Duodenal mucosa (tissue), 2 donors: Measurements from ENCODE around the gene ACACB.

Experiments used
- H3K27ac ChIP-seq: one replicate; pipeline ENCODE4 v1.7.0; 2013; ENCODE audit warnings: low read depth, low read length
- H3K27me3 ChIP-seq, 2 donors: one replicate each; pipeline ENCODE4 v1.7.0; 2013; ENCODE audit warnings: low read length in 2 of 2, control low read depth in 1 of 2; ENCODE audit not compliant: insufficient read depth in 2 of 2, control insufficient read depth in 1 of 2
- H3K36me3 ChIP-seq, 2 donors: one replicate each; pipeline ENCODE4 v1.7.0; 2013; ENCODE audit warnings: low read length in 2 of 2, control low read depth in 1 of 2; ENCODE audit not compliant: insufficient read depth in 2 of 2, control insufficient read depth in 1 of 2
- H3K4me1 ChIP-seq, 2 donors: one replicate each; pipeline ENCODE4 v1.7.0; 2013; ENCODE audit warnings: low read length in 2 of 2, control low read depth in 1 of 2; ENCODE audit not compliant: insufficient read depth in 2 of 2, control insufficient read depth in 1 of 2
- H3K4me3 ChIP-seq, 2 donors: one replicate each; pipeline ENCODE4 v1.7.0; 2013; ENCODE audit warnings: low read length in 2 of 2, low read depth in 1 of 2
- H3K9ac ChIP-seq, 2 donors: one replicate each; pipeline ENCODE4 v1.7.0; 2013; ENCODE audit warnings: low read length in 2 of 2, low read depth in 1 of 2
- H3K9me3 ChIP-seq, 2 donors: one replicate each; pipeline ENCODE4 v1.7.0; 2013; ENCODE audit warnings: low read length in 2 of 2, control low read depth in 1 of 2; ENCODE audit not compliant: control insufficient read depth in 1 of 2

The ACACB gene

DNA sequence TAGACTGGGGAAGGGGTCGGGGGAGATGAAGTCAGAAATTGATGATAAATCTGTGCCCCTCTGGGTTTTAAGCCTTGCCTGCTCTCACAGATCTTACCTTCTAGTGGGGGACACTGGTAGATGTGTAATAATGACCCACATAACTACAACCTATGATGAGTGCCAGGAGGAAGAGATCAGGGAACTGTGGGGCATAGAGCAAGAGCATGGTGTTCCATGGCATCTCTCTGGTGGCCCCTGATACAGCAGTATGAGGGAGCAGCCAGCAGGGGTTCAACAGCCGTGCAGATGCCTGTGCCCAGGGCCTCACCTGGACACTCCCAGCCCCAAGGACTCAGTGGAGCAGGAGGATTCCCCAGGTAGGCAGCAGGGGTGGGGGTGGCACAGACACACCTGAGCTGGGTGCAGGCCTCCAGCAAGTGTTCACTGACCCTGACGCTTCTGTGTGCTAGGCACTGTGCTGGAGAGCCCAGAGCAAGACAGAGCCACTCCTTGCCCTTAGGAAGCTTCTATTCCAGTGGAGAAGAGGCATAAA lies 5.0 kb downstream of the ACACB start:
- H3K4me3 ChIP-seq, result no peak overlapping the region
- peaks cover 27 to 35% of the 10 kb centered on the region in 2 donors for H3K4me1 ChIP-seq
- no peak overlapping the region for H3K27ac ChIP-seq
- H3K9me3 ChIP-seq, result no peaks in the 10 kb centered on the region
- no peaks in the 10 kb centered on the region for H3K27me3 ChIP-seq
- H3K36me3 ChIP-seq, result peaks cover 0 to 14% of the 10 kb centered on the region in 2 donors
- H3K9ac ChIP-seq, result no peak overlapping the region

GRCh38 chr12:109124878-109125648 lies 8.7 kb downstream of the ACACB start:
- H3K9ac ChIP-seq, result no peak overlapping the region
- peaks cover 6 to 11% of the 10 kb centered on the region in 2 donors for H3K4me1 ChIP-seq
- H3K9me3 ChIP-seq, result no peaks in the 10 kb centered on the region
- no peak overlapping the region for H3K27ac ChIP-seq
- H3K36me3 ChIP-seq, result peaks cover 0 to 18% of the 10 kb centered on the region in 2 donors
- no peak overlapping the region for H3K4me3 ChIP-seq
- H3K27me3 ChIP-seq, result no peaks in the 10 kb centered on the region

DNA sequence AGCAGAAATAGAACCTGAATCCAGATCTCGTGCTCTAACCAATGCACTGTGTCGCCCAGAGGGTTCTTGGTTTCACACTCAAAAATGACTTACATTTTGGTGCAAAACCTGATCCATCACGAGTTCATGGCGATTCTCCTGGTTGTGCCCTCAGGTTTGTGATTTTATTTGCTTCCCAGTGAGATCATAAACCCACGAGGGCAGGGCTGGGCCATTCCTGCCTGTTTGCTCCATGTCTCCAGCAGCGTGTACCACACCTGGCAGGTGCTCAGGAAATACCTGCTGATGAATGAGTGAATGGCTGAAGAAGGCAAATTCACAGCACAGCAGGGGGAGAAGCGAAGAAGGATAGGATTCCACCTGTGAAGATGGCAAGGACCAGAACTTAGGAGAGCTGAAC lies 9.4 kb downstream of the ACACB start:
- H3K27ac ChIP-seq, result no peak overlapping the region
- no peaks in the 10 kb centered on the region for H3K27me3 ChIP-seq
- peaks cover 0 to 24% of the 10 kb centered on the region in 2 donors for H3K36me3 ChIP-seq
- H3K9ac ChIP-seq, result no peak overlapping the region
- H3K4me1 ChIP-seq, result peaks cover 0 to 5% of the 10 kb centered on the region in 2 donors
- no peaks in the 10 kb centered on the region for H3K9me3 ChIP-seq
- no peak overlapping the region for H3K4me3 ChIP-seq

- Histone ChIP-seq H3K27ac (no peak overlapping the region), H3K9me3 (no peaks in the 10 kb centered on the region), H3K36me3 (peaks cover 0 to 18% of the 10 kb centered on the region in 2 donors), H3K4me1 (peaks cover 0 to 5% of the 10 kb centered on the region in 2 donors), H3K9ac (no peak overlapping the region), H3K27me3 (no peaks in the 10 kb centered on the region), H3K4me3 (no peak overlapping the region)
Measured at GRCh38 chr12:109126784-109127183, 10.4 kb downstream of the ACACB start.

DNA sequence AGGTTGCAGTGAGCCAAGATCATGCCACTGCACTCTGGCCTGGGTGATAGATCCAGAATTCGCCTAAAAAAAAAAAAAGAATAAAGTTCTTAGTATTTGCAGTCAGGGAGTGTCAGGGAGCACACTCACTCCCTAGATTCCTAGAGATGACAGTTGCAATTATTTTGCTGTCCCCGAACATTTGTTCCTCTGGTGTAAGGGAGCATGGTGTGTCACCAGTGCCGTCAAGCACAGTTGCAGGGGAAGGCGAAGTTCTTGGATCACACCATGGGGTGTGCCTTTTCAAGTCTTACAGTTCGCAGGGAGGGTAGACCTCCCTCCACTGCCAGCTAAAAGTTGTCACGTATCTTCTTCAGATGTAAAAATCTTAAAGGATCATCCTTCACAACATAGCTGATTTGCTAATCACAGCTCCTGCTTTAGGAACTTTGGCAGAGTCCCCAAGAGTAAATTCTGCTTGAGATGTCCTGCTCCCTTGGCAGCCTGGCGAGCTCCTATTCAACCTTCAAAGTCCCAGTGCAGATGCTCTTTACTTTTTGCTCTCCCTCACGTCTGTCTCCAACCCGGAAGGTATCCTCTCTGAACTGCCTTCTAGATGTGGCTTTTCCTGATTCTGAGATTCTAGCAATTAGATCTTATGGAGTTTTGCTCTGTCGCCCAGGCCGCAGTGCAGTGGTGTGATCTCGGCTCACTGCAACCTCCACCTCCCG lies 11.3 kb downstream of the ACACB start:
- Histone ChIP-seq H3K27me3 (no peaks in the 10 kb centered on the region), H3K4me3 (no peak overlapping the region), H3K36me3 (peaks cover 0 to 17% of the 10 kb centered on the region in 2 donors), H3K27ac (no peak overlapping the region), H3K9me3 (no peaks in the 10 kb centered on the region), H3K4me1 (peaks cover 0 to 5% of the 10 kb centered on the region in 2 donors), H3K9ac (no peak overlapping the region)

DNA sequence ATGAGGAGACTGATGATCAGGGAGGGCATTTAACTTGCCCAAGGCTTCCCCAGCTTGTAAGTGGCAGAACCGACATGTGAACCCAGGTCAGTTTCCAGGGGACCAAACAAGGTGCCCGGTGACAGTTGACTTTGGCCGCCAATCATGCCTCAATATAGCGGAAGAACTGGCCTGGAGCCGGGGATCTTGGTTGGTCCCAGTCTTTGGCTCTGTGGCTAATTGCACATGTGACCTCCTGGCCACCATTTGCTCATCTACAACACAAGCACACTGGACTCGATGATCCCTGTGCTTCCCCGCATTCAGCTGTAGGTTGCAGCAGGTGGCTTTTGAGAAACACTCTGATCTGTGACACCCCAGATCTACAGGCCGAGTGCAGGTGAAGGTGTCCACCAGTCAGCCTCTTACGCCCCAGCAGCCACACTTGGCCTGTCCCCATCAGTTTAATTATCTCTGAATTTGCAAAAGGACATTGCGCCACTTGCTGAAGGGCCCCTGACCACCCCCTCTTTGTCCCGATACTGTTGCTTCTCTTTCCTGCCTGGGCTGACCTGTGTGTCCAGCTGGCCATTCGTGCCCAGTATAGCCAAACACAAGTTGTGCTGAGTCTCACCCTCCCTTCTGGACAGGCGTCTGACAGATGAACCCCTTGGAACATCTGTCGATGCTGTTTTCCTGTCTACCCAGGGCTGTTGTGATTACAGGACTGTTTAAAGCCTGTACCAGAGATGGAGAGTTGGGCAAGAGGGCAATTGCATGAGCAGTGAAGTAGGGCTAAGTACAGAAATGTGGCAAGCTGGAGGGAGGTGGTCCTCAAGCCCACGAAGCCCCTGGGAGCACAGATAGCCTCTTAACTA lies 14.1 kb downstream of the ACACB start:
- peaks cover 0 to 9% of the 10 kb centered on the region in 2 donors for H3K4me1 ChIP-seq
- peaks cover 0 to 17% of the 10 kb centered on the region in 2 donors for H3K36me3 ChIP-seq
- no peak overlapping the region for H3K27ac ChIP-seq
- no peak overlapping the region for H3K9ac ChIP-seq
- peak overlapping the region in 1 of 2 donors; percentile 32 for H3K4me3 ChIP-seq
- no peaks in the 10 kb centered on the region for H3K9me3 ChIP-seq
- H3K27me3 ChIP-seq, result no peaks in the 10 kb centered on the region

DNA sequence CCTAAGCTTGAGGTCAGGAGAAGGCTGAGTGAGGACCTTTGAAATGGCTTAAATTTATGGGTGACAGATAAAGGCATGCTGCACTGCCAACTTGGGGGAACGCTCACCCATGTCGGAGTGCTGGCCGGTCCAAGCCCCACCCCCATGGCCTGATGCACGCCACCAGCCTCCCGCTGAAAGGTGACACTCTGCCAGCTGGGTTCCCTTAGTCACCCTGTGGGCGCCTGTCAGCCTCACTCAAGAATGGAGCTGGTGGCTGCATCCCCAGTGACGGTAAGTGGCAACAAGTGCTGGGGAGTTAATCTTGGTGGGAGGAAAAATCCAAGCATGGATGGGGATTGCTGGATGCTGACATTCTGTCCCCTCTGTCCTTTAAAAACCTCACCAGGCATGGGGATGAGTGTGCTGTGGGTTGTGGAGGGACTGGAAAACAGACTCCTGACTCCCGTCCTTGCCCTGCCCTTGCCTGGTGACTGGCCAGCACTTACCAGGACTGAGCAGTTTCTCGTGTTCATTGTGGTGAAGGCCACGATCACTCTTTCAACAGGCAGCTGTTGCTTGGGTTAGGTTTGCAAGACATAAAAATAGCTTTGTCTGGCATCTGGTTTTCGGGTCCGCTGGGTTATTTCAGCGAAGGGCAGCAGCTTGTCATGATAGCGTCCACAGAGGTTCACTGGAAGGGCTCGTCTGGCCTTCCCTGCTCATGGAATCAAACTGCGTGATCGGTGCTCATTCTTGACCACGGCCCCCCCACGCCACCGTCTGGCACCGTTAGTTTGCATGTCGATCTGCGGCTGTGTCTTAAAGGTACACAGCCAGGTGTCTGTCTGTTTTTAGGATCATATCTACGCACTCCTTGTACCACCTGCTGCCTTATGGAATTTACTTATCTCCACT lies 15.0 kb downstream of the ACACB start:
- Histone ChIP-seq H3K4me3 (peak overlapping the region; percentile 28 to 32), H3K9ac (no peak overlapping the region)

GRCh38 chr12:109134186-109134917 lies 18.0 kb downstream of the ACACB start:
- H3K4me3 ChIP-seq, result no peak overlapping the region
- peaks cover 0 to 4% of the 10 kb centered on the region in 2 donors for H3K4me1 ChIP-seq
- H3K9me3 ChIP-seq, result no peaks in the 10 kb centered on the region
- H3K27ac ChIP-seq, result no peak overlapping the region
- H3K9ac ChIP-seq, result no peak overlapping the region
- H3K36me3 ChIP-seq, result peaks cover 0 to 7% of the 10 kb centered on the region in 2 donors
- no peaks in the 10 kb centered on the region for H3K27me3 ChIP-seq

More for the DNA sequence above, 15.0 kb downstream of the ACACB start:
- Histone ChIP-seq H3K27ac (no peak overlapping the region), H3K27me3 (no peaks in the 10 kb centered on the region), H3K4me1 (peaks cover 0 to 4% of the 10 kb centered on the region in 2 donors), H3K9me3 (no peaks in the 10 kb centered on the region), H3K36me3 (peaks cover 0 to 10% of the 10 kb centered on the region in 2 donors)
